SKM-1 (cell line): Measurements from ENCODE around the gene SLN.

Experiments
- DNase-seq: peaks from one replicate; lab custom pipeline; 2025; ENCODE audit not compliant: unreplicated experiment; lab: John Stamatoyannopoulos, UW

SLN gene

GRCh38 chr11:107719557-107720302, 7.9 kb upstream of the SLN start:
- DNase-seq, result no peak

- no peak for DNase-seq
Measured at GRCh38 chr11:107719073-107719472, 7.2 kb upstream of the SLN start.

DNA sequence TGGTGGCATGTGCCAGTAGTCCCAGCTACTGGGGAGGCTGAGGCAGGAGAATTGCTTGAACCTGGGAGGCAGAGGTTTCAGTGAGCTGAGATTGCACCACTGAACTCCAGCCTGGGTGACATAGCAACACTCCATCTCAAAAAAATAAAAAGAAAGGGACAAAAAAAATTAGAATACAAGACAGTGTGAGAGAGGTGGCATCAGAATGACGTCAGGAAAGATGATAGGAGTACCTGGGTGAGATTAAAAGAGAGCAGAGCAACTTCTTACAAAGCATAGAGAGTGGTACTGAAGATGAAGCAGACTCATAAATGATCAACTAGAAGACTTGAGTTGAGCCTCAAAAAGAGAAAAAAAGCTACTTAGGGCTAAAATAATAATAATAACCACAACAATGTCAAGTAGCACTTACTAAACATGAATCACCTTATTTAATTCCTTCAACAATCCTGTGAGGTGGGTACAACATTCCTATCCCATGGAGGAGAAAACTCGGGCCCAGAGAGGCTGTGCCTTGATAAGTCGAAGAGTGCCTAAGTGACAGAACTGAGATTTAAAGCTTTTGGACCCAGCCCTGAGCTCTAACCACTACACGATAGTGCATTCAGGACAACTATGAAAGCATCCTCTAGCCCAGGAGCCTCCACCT, 5.2 kb upstream of the SLN start:
- no peak for DNase-seq

- DNase-seq, result no peak
Measured at GRCh38 chr11:107713009-107713408, 1.2 kb upstream of the SLN start.

- no peak for DNase-seq
Measured at GRCh38 chr11:107710301-107710700, 1.6 kb downstream of the SLN start.

DNA sequence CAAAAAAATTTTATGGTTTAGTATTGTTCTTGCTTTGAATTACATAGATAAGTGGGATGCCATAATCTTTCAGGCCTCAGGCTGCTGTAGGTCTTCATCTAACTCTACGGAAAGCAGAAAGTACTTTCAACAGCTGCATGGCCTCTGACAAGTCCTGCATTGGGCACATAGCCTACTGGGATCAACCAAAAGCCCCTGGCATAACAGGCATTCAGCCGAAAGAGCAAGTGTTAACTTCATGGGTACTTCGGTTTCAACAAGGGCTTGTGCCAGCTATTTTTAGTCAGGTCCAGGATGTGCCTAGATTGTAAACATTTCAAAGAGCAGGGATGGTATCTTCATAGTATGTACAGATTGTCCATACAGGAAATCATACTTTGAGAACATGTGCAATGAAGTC, 3.1 kb downstream of the SLN start:
- DNase-seq, result no peak

GRCh38 chr11:107707807-107708206, 4.0 kb downstream of the SLN start:
- DNase-seq, result no peak

- DNase-seq, result no peak
Measured at GRCh38 chr11:107707215-107707671, 4.6 kb downstream of the SLN start.

GRCh38 chr11:107706531-107706930, 5.3 kb downstream of the SLN start:
- DNase-seq, result no peak

- no peak for DNase-seq
Measured at GRCh38 chr11:107705027-107705426, 6.8 kb downstream of the SLN start.

GRCh38 chr11:107704451-107704850, 7.4 kb downstream of the SLN start:
- DNase-seq, result no peak

GRCh38 chr11:107702723-107703122, 9.1 kb downstream of the SLN start:
- no peak for DNase-seq

DNA sequence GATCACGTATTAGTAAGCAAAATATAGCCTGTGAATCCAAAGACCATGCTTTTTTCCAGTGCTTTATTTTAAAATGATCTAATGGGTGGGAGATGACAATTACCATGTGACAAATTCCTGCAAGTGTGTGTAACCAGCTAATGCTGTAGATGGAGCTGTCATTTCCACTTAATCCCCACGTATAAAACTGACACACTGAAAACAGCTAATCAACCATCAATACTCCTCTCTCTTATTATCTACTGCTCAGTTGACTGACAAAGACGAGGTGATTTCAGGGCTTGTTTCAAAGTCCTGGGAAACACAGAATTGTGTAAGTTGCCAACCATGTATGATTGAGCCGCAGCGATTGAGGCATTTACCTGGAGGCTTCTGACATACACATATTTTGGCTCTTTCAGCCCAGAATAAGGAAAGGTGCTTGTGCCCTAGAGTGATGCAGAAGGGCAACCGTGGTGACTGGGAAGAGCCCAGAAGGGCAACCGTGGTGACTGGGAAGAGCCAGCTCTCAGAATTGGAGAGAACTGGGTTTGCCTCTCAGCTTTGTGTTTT, 9.7 kb downstream of the SLN start:
- no peak for DNase-seq

DNA sequence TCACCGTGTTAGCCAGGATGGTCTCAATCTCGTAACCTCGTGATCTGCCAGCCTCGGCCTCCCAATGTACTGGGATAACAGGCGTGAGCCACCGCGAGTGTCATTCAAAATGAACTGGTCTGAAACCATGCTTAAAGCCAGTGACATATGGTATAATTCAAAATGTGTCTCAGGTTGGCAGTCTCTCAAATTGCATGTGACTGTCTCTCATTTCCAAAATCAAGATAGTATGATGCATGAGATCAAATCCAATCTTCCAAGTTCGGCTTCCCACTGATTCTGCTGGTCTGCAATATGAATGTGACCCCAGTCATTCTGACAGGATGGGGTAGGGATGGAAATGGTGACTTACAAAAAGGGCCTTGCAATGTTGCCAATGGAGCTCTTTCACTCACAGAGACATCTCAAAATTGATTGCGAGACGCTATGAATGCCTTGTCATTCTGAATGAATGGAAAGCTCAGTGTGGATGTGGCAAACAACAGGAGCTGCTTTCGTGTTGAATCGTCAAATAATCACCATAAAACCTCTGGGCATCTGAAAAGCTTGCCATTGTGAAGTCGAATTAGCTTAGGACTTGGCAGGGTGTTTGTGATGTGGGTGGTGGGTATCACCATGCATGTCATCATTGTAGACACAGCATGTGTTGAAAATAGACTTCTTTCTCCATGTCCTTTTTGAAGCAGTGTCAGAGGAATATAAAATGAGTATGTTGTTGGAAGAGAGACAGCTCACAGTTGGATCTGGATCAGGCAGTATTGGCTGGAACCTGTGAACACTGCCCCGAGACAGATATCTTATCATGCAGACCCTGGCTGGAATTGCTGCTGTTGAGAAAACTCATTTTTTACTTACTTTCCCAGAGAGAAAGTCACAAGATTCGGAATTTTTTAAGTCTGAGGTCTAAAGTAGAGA, 12.2 kb downstream of the SLN start:
- no peak for DNase-seq

GRCh38 chr11:107697291-107697690, 14.6 kb downstream of the SLN start:
- no peak for DNase-seq

DNA sequence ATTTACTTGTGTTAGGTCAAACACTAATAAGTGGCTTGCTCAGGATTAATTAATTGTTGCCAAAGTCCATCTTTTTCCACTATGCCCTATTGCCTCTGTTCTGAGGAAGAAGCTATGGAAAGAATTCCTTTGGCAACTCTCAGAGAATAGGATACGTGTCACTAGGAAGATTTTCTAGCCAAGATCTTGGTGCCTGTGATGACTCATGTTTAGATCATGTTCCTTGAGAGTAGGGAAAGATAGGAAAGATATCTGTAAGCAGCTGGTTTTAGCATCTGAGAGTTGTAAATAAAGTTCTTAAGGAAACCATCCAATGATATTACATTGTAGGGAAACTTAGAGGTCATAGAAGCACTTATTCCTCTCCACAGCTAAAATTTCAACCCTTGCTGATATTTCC, 15.7 kb downstream of the SLN start:
- DNase-seq, result no peak

- no peak for DNase-seq
Measured at GRCh38 chr11:107695446-107695845, 16.4 kb downstream of the SLN start.

DNA sequence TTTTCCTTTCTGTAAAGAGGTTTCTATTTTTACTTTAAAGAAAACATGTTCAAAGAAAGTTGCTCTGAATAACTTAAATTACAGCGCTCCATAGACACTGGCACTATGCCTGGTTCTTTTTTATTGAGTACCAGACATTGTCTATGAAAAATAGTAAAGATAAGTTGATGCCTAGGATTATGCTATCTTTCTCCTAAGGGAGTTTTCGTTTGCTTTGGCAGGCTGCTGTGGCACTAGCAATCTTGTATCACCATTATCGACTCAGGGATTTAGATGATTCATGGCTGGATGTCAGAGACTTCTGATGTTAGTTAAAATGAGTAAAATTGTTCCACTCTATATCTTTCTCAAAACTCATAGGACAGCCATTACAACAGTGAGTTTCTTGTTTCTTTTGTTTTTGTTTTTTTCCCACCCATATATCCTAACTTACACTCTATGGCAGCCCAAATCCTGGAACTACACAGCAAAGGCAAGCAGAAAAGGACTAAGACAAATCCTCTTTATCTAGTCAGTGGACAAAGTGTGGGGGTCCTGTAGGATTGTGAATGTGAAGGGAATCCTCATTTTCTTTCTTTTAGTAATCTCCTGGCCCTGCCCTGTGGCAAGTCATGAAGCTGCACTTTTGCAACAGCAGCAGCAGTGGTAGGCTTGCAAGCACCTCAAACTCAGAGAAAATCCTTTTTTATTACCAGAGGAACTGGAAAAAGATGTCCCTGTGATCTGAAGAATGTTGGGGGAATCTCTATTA, 20.7 kb downstream of the SLN start:
- DNase-seq, result no peak

DNA sequence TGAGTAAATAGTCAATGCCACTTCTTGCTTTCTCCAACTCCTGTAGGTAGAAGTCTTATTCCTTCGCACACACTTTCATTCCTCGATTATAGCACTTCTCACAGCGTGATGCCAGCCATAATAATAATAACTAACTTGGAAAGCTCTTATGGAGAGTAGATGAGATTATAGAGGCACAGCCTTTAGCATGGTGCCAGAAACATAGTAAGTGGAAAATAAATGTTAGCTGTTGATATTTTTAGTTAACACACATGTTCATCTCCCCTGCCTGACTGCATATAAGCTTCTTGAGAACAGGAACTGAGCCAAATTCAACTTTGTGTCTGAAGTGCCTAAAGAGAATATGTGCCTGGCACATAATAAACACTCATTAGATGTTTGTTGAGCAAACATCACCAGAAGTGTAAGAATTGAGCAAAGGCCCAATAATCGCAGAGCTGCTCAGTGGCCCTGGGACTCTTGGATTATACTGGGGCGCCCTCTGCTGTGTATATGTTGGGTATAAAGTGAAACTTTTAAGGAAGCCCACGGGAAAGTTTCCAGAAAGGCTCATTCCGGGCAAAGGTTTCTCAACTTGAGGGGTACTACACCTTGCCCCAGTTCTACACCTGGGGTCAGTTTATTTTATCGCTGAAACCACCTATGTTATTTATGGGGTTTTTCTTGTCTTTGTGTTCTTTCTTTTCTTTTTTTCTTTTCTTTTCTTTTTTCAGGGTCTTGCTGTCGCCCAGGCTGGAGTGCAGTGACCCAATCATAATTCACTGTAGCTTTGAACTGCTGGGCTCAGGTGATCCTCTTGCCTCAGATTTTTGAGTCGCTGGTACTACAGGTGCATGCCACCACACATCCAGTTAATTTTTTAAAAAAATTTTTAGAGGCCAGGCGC, 22.3 kb downstream of the SLN start:
- DNase-seq, result peak; percentile 30
